GM12878 (cell line): ENCODE data around the gene SLIT1.

ENCODE experiments used
- DPF2 ChIP-seq: fragments of 450-650 bp; IDR thresholded peaks from 2 replicates; pipeline ENCODE4 v1.6.1; 2017; ENCODE audit warnings: mild to moderate bottlenecking
- EGR1 ChIP-seq, 2 experiments: IDR thresholded peaks; 1 replicate in 1 of 2; 2 replicates in 1 of 2; pipeline ENCODE4 v1.6.1; 2011 to 2012; ENCODE audit warnings: low read depth in 2 of 2, low read length in 2 of 2, borderline replicate concordance in 1 of 2, mild to moderate bottlenecking in 1 of 2, moderate library complexity in 1 of 2
- EP300 ChIP-seq, 2 experiments: fragments of 150-350 bp in 1 of 2; IDR thresholded peaks; 2 replicates each; pipeline ENCODE4 v1.6.1; 2011 to 2012; ENCODE audit warnings: low read depth in 2 of 2, low read length in 2 of 2, borderline replicate concordance in 1 of 2, improper control_type of control experiment in 1 of 2, inconsistent platforms in 1 of 2; ENCODE audit not compliant: control insufficient read depth in 1 of 2
- GABPA ChIP-seq: IDR thresholded peaks from 2 replicates; pipeline ENCODE4 v1.6.1; 2014; ENCODE audit warnings: antibody characterized with exemption, low read depth, mild to moderate bottlenecking, inconsistent platforms
- HDAC2 ChIP-seq: fragments of 200-600 bp; sonication (generic); IDR thresholded peaks from 2 replicates; pipeline ENCODE4 v1.6.1; 2017
- JUNB ChIP-seq: IDR thresholded peaks from 2 replicates; pipeline ENCODE4 v1.6.1; 2016; ENCODE audit warnings: antibody characterized with exemption, mild to moderate bottlenecking
- POLR2A ChIP-seq: IDR thresholded peaks from 2 replicates; pipeline ENCODE4 v1.6.1; 2011; ENCODE audit warnings: low read depth, mild to moderate bottlenecking, low read length
- POLR2AphosphoS2 ChIP-seq: IDR thresholded peaks from 2 replicates; pipeline ENCODE4 v1.6.1; 2011; ENCODE audit warnings: low read depth, mild to moderate bottlenecking, low read length, improper control_type of control experiment, moderate library complexity
- POLR2AphosphoS5 ChIP-seq: IDR thresholded peaks from 2 replicates; pipeline ENCODE4 v1.6.1; 2011; ENCODE audit warnings: mild to moderate bottlenecking, low read length, inconsistent platforms
- RBBP5 ChIP-seq: fragments of 200-600 bp; sonication (generic); conservative IDR thresholded peaks from 2 replicates; pipeline ENCODE4 v1.6.1; 2016
- YY1 ChIP-seq: IDR thresholded peaks from 2 replicates; pipeline ENCODE4 v1.6.1; 2011; ENCODE audit warnings: low read depth, mild to moderate bottlenecking, low read length
- TF ChIP-seq, protein P1 (sequence below): fragments of 450-650 bp; IDR thresholded peaks from 2 replicates; pipeline ENCODE4 v1.6.1; 2017; ENCODE audit warnings: antibody characterized with exemption, mild to moderate bottlenecking, moderate library complexity
- TF ChIP-seq, protein P2 (sequence below), 3 experiments: IDR thresholded peaks in 2 of 3; conservative IDR thresholded peaks in 1 of 3; 2 replicates each; pipeline ENCODE4 v1.5.1; 2011; ENCODE audit warnings: low read depth in 3 of 3, low read length in 3 of 3, mild to moderate bottlenecking in 3 of 3, control low read depth in 2 of 3, moderate library complexity in 2 of 3, inconsistent platforms in 1 of 3, mixed read lengths in 1 of 3; ENCODE audit not compliant: control insufficient read depth in 2 of 3, insufficient read depth in 1 of 3; ENCODE audit errors: extremely low read depth in 1 of 3

GRCh38 chr10:96967847-96968246 lies 217.9 kb downstream of the SLIT1 start:
- TF ChIP-seq, protein P1, sequence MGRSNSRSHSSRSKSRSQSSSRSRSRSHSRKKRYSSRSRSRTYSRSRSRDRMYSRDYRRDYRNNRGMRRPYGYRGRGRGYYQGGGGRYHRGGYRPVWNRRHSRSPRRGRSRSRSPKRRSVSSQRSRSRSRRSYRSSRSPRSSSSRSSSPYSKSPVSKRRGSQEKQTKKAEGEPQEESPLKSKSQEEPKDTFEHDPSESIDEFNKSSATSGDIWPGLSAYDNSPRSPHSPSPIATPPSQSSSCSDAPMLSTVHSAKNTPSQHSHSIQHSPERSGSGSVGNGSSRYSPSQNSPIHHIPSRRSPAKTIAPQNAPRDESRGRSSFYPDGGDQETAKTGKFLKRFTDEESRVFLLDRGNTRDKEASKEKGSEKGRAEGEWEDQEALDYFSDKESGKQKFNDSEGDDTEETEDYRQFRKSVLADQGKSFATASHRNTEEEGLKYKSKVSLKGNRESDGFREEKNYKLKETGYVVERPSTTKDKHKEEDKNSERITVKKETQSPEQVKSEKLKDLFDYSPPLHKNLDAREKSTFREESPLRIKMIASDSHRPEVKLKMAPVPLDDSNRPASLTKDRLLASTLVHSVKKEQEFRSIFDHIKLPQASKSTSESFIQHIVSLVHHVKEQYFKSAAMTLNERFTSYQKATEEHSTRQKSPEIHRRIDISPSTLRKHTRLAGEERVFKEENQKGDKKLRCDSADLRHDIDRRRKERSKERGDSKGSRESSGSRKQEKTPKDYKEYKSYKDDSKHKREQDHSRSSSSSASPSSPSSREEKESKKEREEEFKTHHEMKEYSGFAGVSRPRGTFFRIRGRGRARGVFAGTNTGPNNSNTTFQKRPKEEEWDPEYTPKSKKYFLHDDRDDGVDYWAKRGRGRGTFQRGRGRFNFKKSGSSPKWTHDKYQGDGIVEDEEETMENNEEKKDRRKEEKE = no peak
- no peak for TF ChIP-seq EP300 (IDR thresholded peaks at IDR 0.05; ENCODE audit: borderline replicate concordance in 1 of 2, control insufficient read depth in 1 of 2, low read depth in 2 of 2, low read length in 2 of 2)
- TF ChIP-seq, protein P2, sequence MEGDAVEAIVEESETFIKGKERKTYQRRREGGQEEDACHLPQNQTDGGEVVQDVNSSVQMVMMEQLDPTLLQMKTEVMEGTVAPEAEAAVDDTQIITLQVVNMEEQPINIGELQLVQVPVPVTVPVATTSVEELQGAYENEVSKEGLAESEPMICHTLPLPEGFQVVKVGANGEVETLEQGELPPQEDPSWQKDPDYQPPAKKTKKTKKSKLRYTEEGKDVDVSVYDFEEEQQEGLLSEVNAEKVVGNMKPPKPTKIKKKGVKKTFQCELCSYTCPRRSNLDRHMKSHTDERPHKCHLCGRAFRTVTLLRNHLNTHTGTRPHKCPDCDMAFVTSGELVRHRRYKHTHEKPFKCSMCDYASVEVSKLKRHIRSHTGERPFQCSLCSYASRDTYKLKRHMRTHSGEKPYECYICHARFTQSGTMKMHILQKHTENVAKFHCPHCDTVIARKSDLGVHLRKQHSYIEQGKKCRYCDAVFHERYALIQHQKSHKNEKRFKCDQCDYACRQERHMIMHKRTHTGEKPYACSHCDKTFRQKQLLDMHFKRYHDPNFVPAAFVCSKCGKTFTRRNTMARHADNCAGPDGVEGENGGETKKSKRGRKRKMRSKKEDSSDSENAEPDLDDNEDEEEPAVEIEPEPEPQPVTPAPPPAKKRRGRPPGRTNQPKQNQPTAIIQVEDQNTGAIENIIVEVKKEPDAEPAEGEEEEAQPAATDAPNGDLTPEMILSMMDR (IDR thresholded peaks at IDR 0.05 in 2 of 3, conservative IDR thresholded peaks at IDR 0.05 in 1 of 3; ENCODE audit: control insufficient read depth in 2 of 3, extremely low read depth in 1 of 3, insufficient read depth in 1 of 3, low read depth in 3 of 3, low read length in 3 of 3) = no peak
- no peak for TF ChIP-seq EGR1 (IDR thresholded peaks at IDR 0.05; ENCODE audit: borderline replicate concordance in 1 of 2, low read depth in 2 of 2, low read length in 2 of 2)
- no peak for TF ChIP-seq YY1
- TF ChIP-seq GABPA = no peak
- no peak for TF ChIP-seq POLR2AphosphoS2
- TF ChIP-seq POLR2A = no peak
- no peak for TF ChIP-seq RBBP5
- no peak for TF ChIP-seq HDAC2
- no peak for TF ChIP-seq JUNB
- no peak for TF ChIP-seq POLR2AphosphoS5
- no peak for TF ChIP-seq DPF2
